Mesenteric fat pad (tissue), 1 donor: Measurements from ENCODE around the gene OR10AD1. TPM values are rescaled to one million over a fixed set of nuclear protein-coding genes. Genes with fewer than 3 reads are reported as not detected.
"Not testable (repeated sequence)": the region's sequence is repeated elsewhere in the genome, so short reads cannot be mapped to it uniquely, and the experiment has no call there.

Experiments
- DNase-seq: peaks from one replicate; pipeline ENCODE4 v3.0.0-alpha.2; 2020; ENCODE audit warnings: low spot score
- long read RNA-seq: library from polyadenylated mRNA; unstranded; transcript quantifications from one replicate; pipeline ENCODE4 v2.0.0, GENCODE V29; 2020
- total RNA-seq: library from RNA; stranded (reverse); fragmentation: NEBNext Ultra II Directional; extraction: Animal tissue kit (Norgen Biotek cat#: 25700); gene quantifications from one replicate; pipeline ENCODE4 v1.2.1, GENCODE V29; 2021
- donor health status: DM: yes; HTN: yes; CAD: no.

OR10AD1 gene
- total RNA-seq = not detected
- long read RNA-seq = 0 reads

- DNase-seq = no peak
Observed at GRCh38 chr12:48203192-48203591, at the start of gene OR10AD1. Gene OR10AD1 (minus strand): TSS chr12:48203292. CDS start chr12:48203292, 0 bp downstream.

- DNase-seq = no peak
Observed at GRCh38 chr12:48247181-48247966, 44.3 kb upstream of the OR10AD1 start.

- DNase-seq = no peak
Observed at GRCh38 chr12:48237162-48237561, 34.1 kb upstream of the OR10AD1 start.

- no peak for DNase-seq
Observed at GRCh38 chr12:48235796-48236333, 32.8 kb upstream of the OR10AD1 start.

- not testable (repeated sequence) for DNase-seq
Observed at GRCh38 chr12:48231169-48231958, 28.3 kb upstream of the OR10AD1 start.

- DNase-seq = not testable (repeated sequence)
Observed at GRCh38 chr12:48224533-48224932, 21.4 kb upstream of the OR10AD1 start.

GRCh38 chr12:48221645-48222044, 18.6 kb upstream of the OR10AD1 start:
- no peak for DNase-seq

- DNase-seq = no peak
Observed at GRCh38 chr12:48220701-48221100, 17.6 kb upstream of the OR10AD1 start.

- DNase-seq = no peak
Observed at GRCh38 chr12:48219631-48220030, 16.5 kb upstream of the OR10AD1 start.

GRCh38 chr12:48216785-48217184, 13.7 kb upstream of the OR10AD1 start:
- DNase-seq = no peak

- not testable (repeated sequence) for DNase-seq
Observed at GRCh38 chr12:48209495-48209894, 6.4 kb upstream of the OR10AD1 start.

- DNase-seq = no peak
Observed at GRCh38 chr12:48202766-48203165, 326 bp downstream of the OR10AD1 start.

GRCh38 chr12:48201516-48201915, 1.6 kb downstream of the OR10AD1 start:
- DNase-seq = no peak

- no peak for DNase-seq
Observed at GRCh38 chr12:48201091-48201490, 2.0 kb downstream of the OR10AD1 start.

- no peak for DNase-seq
Observed at GRCh38 chr12:48199774-48200221, 3.3 kb downstream of the OR10AD1 start.

GRCh38 chr12:48198985-48199384, 4.1 kb downstream of the OR10AD1 start:
- no peak for DNase-seq

GRCh38 chr12:48198672-48198971, 4.5 kb downstream of the OR10AD1 start:
- DNase-seq = no peak

GRCh38 chr12:48197971-48198671, 5.0 kb downstream of the OR10AD1 start:
- DNase-seq = peak; percentile 99

GRCh38 chr12:48197549-48197970, 5.5 kb downstream of the OR10AD1 start:
- no peak for DNase-seq

GRCh38 chr12:48194799-48195201, 8.3 kb downstream of the OR10AD1 start:
- DNase-seq = no peak

GRCh38 chr12:48193623-48194022, 9.5 kb downstream of the OR10AD1 start:
- no peak for DNase-seq

GRCh38 chr12:48192861-48193260, 10.2 kb downstream of the OR10AD1 start:
- DNase-seq = no peak
